ENCODE data around the gene SH3GL1. TPM values are rescaled to one million over a fixed set of nuclear protein-coding genes. Genes with fewer than 3 reads are reported as not detected.

SH3GL1 gene
- total and polyA plus RNA-seq, 10 of the 15 experiments (the other 5 are each of a cell fraction or from before 2014, with no cell fraction given): 0.93 to 47.4 (median 28.4) TPM

GRCh38 chr19:4446704-4447200 lies 46.4 kb upstream of the SH3GL1 start (continued):
- TF ChIP-seq SUZ12 (IDR thresholded peaks at IDR 0.05; ENCODE audit: unreplicated experiment): no peak
- no peak for TF ChIP-seq IKZF2 (IDR thresholded peaks at IDR 0.05)
- no peak for TF ChIP-seq ZBTB40 (IDR thresholded peaks at IDR 0.05; ENCODE audit: borderline replicate concordance)
- TF ChIP-seq TCF12 (IDR thresholded peaks at IDR 0.05; ENCODE audit: low read depth, low read length): no peak
- TF ChIP-seq EED (IDR thresholded peaks at IDR 0.05; ENCODE audit: low read depth): no peak
- no peak for TF ChIP-seq KDM1A (IDR thresholded peaks at IDR 0.05; ENCODE audit: borderline replicate concordance)
- no peak for TF ChIP-seq MEF2A (IDR thresholded peaks at IDR 0.05; ENCODE audit: insufficient read depth, low read depth, low read length)
- TF ChIP-seq MYC (IDR thresholded peaks at IDR 0.05; ENCODE audit: insufficient read depth, insufficient read length, insufficient replicate concordance, low read length, severe bottlenecking): no peak
